ENCODE measurements around the gene OSER1.

The OSER1 gene

GRCh38 chr20:44187772-44188709, 22.5 kb downstream of the OSER1 start:
- peak overlapping the region; percentile 7; the same call in 1 of the 2 replicates for H3K27ac ChIP-seq
- TF ChIP-seq CTCF (conservative IDR thresholded peaks at IDR 0.05) = no peak

GRCh38 chr20:44187054-44187771, 23.4 kb downstream of the OSER1 start, which contains the start of gene JPH2:
TSS of gene JPH2 (minus strand) at chr20:44187188. CDS start at chr20:44186705, 483 bp downstream.
- peak within 1 kb of the TSS; percentile 7 for H3K27ac ChIP-seq
- TF ChIP-seq CTCF (conservative IDR thresholded peaks at IDR 0.05) = no peak

GRCh38 chr20:44186674-44187053, 23.9 kb downstream of the OSER1 start:
- TF ChIP-seq CTCF (conservative IDR thresholded peaks at IDR 0.05) = no peak
- no peak overlapping the region; the same call in 1 of the 2 replicates for H3K27ac ChIP-seq

GRCh38 chr20:44186201-44186600, 24.4 kb downstream of the OSER1 start:
- no peak for TF ChIP-seq CTCF (conservative IDR thresholded peaks at IDR 0.05)
- H3K27ac ChIP-seq = no peak overlapping the region

GRCh38 chr20:44185574-44185973, 25.0 kb downstream of the OSER1 start:
- no peak overlapping the region for H3K27ac ChIP-seq
- no peak for TF ChIP-seq CTCF (conservative IDR thresholded peaks at IDR 0.05)

- no peak for TF ChIP-seq CTCF (conservative IDR thresholded peaks at IDR 0.05)
- no peak overlapping the region for H3K27ac ChIP-seq
Observed at GRCh38 chr20:44183282-44183681, 27.3 kb downstream of the OSER1 start.

- no peak overlapping the region for H3K27ac ChIP-seq
- TF ChIP-seq CTCF (conservative IDR thresholded peaks at IDR 0.05) = no peak
Observed at GRCh38 chr20:44182863-44183262, 27.7 kb downstream of the OSER1 start.
